RWPE1 (cell line): ENCODE results near the gene TPM2.

Experiments
- CTCF ChIA-PET: fragments of 350-600 bp; sonication (Branson Sonifier 250); formaldehyde crosslinking; extraction: SDS; loops from one replicate; lab custom pipeline; 2021; lab: Yijun Ruan, JAX
- POLR2A ChIA-PET: fragments of 400-600 bp; formaldehyde crosslinking; extraction: SDS; loops from one replicate; lab custom pipeline; 2020; ENCODE audit warnings: antibody characterized with exemption; ENCODE audit not compliant: low non-redundant PET; lab: Yijun Ruan, JAX
- DNase-seq: peaks from one replicate; pipeline ENCODE4 v3.0.0; 2012; ENCODE audit warnings: low spot score
- H3K27ac ChIP-seq: fragments of 450-650 bp; 2 replicates; pipeline ENCODE4 v1.5.1; 2017
- TF ChIP-seq, protein P1 (sequence below): fragments of 450-650 bp; conservative IDR thresholded peaks from 2 replicates; pipeline ENCODE4 v1.5.1; 2017; ENCODE audit warnings: low read depth, mild to moderate bottlenecking

TPM2 gene

DNA sequence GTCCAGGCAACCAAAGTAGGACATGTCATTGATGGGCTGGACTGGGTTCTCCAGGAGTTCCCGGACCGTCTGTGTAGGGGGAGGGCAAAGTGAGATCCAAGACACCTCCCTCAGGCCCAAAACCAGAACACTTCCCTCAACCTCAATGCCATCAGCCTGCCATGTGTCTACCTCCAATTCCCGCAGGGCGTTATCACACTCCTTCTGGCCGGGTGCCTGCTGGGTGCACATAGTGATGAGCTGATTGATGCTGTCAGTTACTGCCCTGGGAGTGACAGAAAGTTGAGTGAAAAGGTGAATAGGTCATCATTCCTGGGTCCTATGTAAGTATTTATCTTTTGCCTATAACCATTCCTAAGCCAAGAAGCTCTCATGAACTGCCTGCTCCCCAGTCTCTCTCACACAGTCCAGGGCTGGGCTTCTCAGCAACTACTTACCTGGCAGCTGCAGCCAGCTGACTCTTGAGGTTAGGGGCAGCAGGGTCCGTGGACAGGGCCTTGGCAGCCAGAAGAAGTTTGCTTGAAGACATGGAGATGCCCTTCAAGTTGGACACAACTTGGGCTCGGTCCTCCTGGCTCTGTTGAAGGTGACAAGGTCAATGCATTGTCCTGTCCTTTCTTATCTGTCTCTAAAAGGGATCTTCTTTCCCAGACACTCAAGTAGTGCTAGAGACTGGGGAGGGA, 21.2 kb upstream of the TPM2 start:
- ChIA-PET CTCF (interaction anchor here (1.5 to 1.6 kb wide), 2 partner anchors 14 to 53 kb away, joined by 7 to 11 read pairs; partner anchors contain the start of genes CCDC107 and RMRP), POLR2A (no interaction called here)
- H3K27ac ChIP-seq: peak overlapping the region; percentile 24
- DNase-seq: no peak
- TF ChIP-seq, protein P1, sequence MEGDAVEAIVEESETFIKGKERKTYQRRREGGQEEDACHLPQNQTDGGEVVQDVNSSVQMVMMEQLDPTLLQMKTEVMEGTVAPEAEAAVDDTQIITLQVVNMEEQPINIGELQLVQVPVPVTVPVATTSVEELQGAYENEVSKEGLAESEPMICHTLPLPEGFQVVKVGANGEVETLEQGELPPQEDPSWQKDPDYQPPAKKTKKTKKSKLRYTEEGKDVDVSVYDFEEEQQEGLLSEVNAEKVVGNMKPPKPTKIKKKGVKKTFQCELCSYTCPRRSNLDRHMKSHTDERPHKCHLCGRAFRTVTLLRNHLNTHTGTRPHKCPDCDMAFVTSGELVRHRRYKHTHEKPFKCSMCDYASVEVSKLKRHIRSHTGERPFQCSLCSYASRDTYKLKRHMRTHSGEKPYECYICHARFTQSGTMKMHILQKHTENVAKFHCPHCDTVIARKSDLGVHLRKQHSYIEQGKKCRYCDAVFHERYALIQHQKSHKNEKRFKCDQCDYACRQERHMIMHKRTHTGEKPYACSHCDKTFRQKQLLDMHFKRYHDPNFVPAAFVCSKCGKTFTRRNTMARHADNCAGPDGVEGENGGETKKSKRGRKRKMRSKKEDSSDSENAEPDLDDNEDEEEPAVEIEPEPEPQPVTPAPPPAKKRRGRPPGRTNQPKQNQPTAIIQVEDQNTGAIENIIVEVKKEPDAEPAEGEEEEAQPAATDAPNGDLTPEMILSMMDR: no peak

DNA sequence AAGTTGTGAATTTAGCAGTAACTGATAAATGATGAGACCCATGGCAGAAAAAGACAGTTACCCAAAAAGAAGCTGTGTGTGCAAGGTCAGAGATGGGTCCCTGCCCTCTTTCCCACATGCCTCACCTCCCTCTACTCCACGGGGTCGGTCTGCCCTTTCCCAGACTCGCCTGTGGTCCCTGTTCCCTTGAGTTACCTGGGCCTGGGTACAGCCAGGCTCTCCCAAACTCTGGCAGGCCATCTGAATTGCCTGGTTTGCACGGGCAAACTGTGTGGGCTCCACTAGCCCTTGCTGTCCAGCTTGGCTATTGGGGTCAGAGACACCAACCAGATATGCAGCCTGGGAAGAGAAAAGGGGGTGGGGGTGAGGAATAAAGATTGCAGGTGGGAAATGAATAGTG, 18.4 kb upstream of the TPM2 start:
- H3K27ac ChIP-seq: no peak overlapping the region
- no peak for DNase-seq
- CTCF ChIA-PET: interaction anchor here (0.7 to 2.0 kb wide), 2 partner anchors 12 to 126 kb away, joined by 3 to 10 read pairs; no protein-coding TSS in a partner anchor
- TF ChIP-seq, protein P1: no peak
- POLR2A ChIA-PET: no interaction called here

DNA sequence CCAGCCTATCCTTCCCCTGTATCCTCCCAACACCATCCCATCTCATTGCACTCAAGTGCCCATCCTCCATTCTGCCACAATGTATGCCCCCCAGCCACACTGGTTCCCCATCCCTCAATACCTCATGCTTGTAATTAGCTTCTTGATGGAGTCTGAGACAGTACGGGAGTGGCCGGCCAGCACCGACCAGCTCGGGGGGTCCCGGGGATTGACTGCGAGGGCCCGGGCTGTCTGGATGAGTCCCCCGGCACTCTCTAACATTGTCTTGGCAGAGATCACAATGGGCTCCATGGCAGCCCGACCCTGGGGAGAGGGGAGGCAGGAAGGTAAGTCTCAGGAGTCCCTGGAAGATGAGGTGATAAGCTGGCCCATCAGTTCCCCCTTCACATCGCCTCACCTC, 17.2 kb upstream of the TPM2 start:
- no peak for DNase-seq
- TF ChIP-seq, protein P1: no peak
- ChIA-PET CTCF (interaction anchor here (2.0 kb wide), 1 partner anchor 11 kb away, joined by 10 read pairs; no protein-coding TSS in a partner anchor), POLR2A (no interaction called here)
- no peak overlapping the region for H3K27ac ChIP-seq

DNA sequence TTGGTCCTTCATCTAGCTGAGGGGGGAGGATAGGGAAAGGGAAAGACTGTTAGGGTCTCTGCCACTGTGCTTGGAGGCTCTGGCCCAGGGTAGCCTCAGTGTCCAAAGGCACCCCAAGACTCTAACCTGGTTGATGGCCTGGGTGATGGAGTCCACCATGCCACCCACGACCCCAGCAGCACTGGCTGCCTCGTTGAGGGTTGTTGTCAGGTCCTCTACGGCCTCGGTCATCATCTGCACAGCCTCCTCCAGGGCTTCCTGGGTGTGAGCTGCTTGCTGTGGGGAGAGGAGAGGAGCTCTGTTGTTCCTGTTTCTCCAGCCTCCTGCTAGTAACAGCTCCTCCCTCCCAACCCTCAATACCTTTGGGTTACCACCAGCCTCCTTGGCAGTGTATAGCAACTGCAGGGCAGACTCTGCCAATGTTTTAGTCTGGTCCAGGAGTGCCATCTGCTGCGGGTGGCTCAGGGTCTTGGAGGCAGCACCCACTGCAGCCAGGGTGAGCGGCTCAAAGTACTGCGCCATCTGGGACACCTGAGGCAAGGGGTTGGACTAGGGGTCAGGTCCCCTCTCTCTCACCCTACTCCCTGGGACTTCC, 16.2 kb upstream of the TPM2 start:
- CTCF ChIA-PET: interaction anchor here (0.6 to 0.7 kb wide), 2 partner anchors 67 to 1067 kb away, joined by 3 read pairs; no protein-coding TSS in a partner anchor
- no peak for DNase-seq
- POLR2A ChIA-PET: no interaction called here
- TF ChIP-seq, protein P1: no peak
- no peak overlapping the region for H3K27ac ChIP-seq

DNA sequence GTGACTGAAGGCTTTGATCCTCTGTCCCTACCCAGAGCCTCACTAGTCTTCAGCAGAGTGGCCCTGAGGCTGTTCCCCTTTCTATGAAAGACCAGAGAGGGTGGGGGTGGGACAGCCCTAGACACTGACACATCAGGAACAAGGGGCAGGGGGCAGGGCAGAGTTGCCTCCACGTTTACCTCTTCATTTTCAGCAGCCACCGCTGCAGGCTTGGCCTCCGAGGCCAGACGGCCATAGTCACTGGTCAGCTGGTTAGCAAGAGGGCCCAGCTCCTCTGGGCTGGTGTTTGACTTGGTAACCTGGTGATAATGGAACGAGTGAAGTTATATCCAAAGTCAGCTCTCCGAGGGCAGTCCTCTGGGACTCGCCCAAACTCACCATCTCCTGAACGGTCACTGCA, 15.6 kb upstream of the TPM2 start:
- TF ChIP-seq, protein P1: no peak
- H3K27ac ChIP-seq: no peak overlapping the region
- ChIA-PET POLR2A (no interaction called here), CTCF (interaction anchor here (0.6 kb wide), 1 partner anchor 68 kb away, joined by 3 read pairs; no protein-coding TSS in a partner anchor)
- DNase-seq: no peak

DNA sequence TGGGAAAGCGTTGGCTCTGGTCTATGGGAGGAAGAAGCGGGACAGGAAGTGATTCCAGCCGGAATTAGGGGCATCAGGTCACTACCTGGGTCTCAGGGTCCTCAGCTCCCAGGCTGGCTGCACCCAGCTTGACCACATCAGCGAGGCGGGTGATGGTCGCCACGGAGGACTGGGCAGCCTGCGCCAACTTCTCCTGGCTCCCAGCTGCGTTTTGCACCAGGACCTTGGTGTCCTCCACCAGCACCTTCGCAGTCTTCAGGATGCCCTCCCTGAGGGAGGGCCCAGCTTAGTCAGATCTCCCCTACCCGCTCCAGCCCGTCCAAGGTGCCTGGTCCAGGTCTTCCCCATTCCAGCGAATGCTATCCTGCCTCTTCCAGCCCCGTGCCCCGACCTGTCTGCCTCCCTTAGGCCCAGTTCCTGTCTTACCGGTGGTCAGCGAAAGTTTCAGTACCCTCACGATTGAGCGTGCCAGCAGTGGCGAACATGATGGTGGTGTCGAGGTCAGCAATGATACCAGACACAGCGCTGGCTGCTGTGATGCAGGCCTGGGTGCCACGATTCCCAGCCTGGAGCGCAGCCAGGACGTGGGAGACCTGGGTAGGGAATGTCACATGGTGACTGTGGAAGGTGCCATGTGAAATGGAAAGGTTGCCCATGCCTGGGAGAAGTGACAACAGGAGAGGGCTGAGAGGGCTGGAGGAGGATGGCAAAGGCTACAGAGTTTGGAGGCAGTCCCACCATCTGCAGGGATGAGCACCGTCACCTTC, 14.4 kb upstream of the TPM2 start:
- CTCF ChIA-PET: interaction anchor here (0.7 to 0.9 kb wide), 2 partner anchors 92 to 364 kb away, joined by 3 to 4 read pairs; no protein-coding TSS in a partner anchor
- POLR2A ChIA-PET: no interaction called here

More for the DNA sequence above, 14.4 kb upstream of the TPM2 start:
- DNase-seq: no peak
- TF ChIP-seq, protein P1: no peak
- no peak overlapping the region for H3K27ac ChIP-seq
